HG03175 (cell line): ENCODE measurements around the gene EFNA4.
"Not testable (repeated sequence)": the region's sequence is repeated elsewhere in the genome, so short reads cannot be mapped to it uniquely, and the experiment has no call there.

Experiments used
- ATAC-seq: cut with Tn5 transposase; IDR thresholded peaks from one replicate; pipeline ENCODE4 v1.9.1; 2021; ENCODE audit warnings: mild to moderate bottlenecking, moderate library complexity; ENCODE audit not compliant: unreplicated experiment

EFNA4 gene

DNA sequence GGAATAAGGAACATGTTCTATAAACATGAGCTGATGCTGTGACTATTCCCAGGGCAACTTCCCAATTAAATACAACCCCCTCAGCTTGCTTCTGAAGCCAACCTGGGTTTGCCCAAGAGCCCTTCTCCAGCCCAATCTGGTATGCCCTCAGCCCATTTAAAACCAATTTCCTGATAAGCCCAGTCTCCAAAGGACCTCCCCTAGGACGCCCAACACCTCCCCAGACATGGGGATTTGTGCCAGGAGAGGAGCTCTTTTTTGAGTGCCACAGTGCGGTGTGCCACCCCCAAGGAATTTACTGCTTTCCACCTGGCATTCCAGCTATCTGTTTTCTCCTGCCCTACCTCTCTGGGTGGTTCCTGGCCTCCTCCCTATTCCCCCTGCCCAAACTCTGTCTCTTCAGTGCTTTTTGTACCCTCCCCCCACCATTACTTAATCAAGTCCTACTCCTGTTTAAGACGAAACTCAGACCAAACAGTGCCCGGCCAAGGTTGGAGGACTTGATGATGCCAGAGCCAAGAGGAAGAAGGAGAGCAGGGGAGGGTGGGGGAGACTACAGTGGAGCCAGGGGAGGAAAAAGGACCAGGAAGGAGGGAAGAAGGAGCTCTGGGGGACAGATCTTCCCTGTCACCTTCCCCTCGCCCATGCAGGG is 52.7 kb downstream of the EFNA4 start:
- ATAC-seq, result no peak

DNA sequence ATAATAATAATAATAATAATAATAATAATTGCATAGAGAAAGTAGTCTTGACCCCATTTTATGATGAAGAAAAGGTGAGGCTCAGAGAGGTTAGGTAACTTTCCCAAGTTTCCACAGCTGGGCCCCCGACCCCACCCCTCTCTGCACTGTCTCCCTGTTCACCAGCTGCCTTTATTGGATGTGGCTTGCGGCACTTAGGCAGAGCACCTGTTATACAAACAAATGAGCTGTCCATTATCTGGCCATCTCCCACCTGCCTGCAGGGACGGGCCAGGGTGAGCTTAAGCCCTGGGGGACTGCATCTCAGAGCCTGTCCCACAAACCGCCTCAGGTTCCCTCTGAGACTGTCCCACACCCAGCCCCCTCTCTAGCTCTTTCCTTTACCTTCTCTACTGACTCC is 54.1 kb downstream of the EFNA4 start:
- no peak for ATAC-seq

DNA sequence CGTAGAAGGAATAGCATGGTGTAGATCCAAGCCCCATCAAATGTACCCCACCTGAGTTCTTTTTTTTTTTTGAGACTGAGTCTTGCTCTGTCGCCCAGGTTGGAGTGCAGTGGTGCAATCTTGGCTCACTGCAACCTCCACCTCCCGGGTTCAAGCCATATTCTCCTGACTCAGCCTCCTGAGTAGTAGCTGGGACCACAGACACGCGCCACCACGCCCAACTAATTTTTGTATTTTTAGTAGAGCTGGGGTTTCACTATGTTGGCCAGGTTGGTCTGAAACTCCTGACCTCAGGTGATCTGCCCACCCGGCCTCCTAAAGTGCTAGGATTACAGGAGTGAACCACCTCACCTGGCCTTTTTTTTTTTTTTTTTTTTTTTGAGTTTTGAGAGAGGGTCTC is 54.5 kb downstream of the EFNA4 start:
- ATAC-seq, result not testable (repeated sequence)
